PC-3 (cell line): ENCODE results near the gene MORN3. TPM values are rescaled to one million over a fixed set of nuclear protein-coding genes. Genes with fewer than 3 reads are reported as not detected.

Experiments
- ATAC-seq: fragments of 200-7000 bp; cut with Tn5 transposase; 2 replicates; pipeline ENCODE4 v1.9.1; 2020; ENCODE audit warnings: mild to moderate bottlenecking, moderate library complexity
- BruUV-seq: library from RNA; stranded (reverse); fragments of 400-500 nt; replicated peaks from 2 replicates; lab custom pipeline; 2021; lab: Mats Ljungman, UMichigan
- CTCF ChIA-PET: fragments of 300-600 bp; sonication (Branson Sonifier 250); formaldehyde crosslinking; loops from one replicate; lab custom pipeline; 2022; ENCODE audit warnings: antibody characterized with exemption; lab: Charles Lee
- POLR2A ChIA-PET: fragments of 300-600 bp; sonication (Branson Sonifier 250); formaldehyde crosslinking; loops from one replicate; lab custom pipeline; 2022; ENCODE audit warnings: antibody characterized with exemption; ENCODE audit not compliant: unreplicated experiment; lab: Charles Lee
- DNase-seq: peaks from one replicate; pipeline ENCODE4 v3.0.0-alpha.2; 2015
- H2AFZ ChIP-seq: fragments of 300-600 bp; sonication (generic); 2 replicates; pipeline ENCODE4 v1.6.0; 2016; ENCODE audit warnings: antibody characterized with exemption, low read length
- H3F3A ChIP-seq: fragments of 300-600 bp; sonication (generic); one replicate; pipeline ENCODE4 v1.6.0; 2017; ENCODE audit warnings: antibody characterized with exemption, low read length, control low read depth, mild to moderate bottlenecking; ENCODE audit not compliant: unreplicated experiment
- H3K27ac ChIP-seq: fragments of 300-600 bp; sonication (generic); 2 replicates; pipeline ENCODE4 v1.5.1; 2016; ENCODE audit warnings: mild to moderate bottlenecking, low read length
- H3K27me3 ChIP-seq: fragments of 300-600 bp; sonication (generic); 2 replicates; pipeline ENCODE4 v1.6.1; 2016; ENCODE audit warnings: low read length, mixed read lengths
- H3K36me3 ChIP-seq: fragments of 300-600 bp; sonication (generic); 2 replicates; pipeline ENCODE4 v1.6.1; 2016; ENCODE audit warnings: low read depth, mixed run types, low read length, mixed read lengths
- H3K4me1 ChIP-seq: fragments of 300-600 bp; sonication (generic); 2 replicates; pipeline ENCODE4 v1.5.1; 2016; ENCODE audit warnings: low read length; ENCODE audit not compliant: insufficient read depth
- H3K4me2 ChIP-seq: fragments of 300-600 bp; sonication (generic); 2 replicates; pipeline ENCODE4 v1.6.0; 2016; ENCODE audit warnings: low read length
- H3K4me3 ChIP-seq: fragments of 300-600 bp; sonication (generic); 2 replicates; pipeline ENCODE4 v1.5.1; 2016; ENCODE audit warnings: mild to moderate bottlenecking, low read length, mixed read lengths
- H3K79me2 ChIP-seq: fragments of 300-600 bp; sonication (generic); 2 replicates; pipeline ENCODE4 v1.6.1; 2017; ENCODE audit warnings: low read length, mixed read lengths
- H3K9ac ChIP-seq: fragments of 300-600 bp; sonication (generic); 2 replicates; pipeline ENCODE4 v1.6.0; 2016; ENCODE audit warnings: mild to moderate bottlenecking, low read length
- H3K9me2 ChIP-seq: fragments of 300-600 bp; sonication (generic); replicated peaks from 2 replicates; pipeline ENCODE4 v1.6.1; 2016; ENCODE audit warnings: mixed run types, low read length, mixed read lengths
- H3K9me3 ChIP-seq: fragments of 300-600 bp; sonication (generic); 2 replicates; pipeline ENCODE4 v1.6.1; 2016; ENCODE audit warnings: low read length, mixed read lengths
- H4K20me1 ChIP-seq: fragments of 300-600 bp; sonication (generic); 2 replicates; pipeline ENCODE4 v1.6.1; 2016; ENCODE audit warnings: low read length, mixed read lengths
- EZH2 ChIP-seq: fragments of 300-600 bp; sonication (generic); IDR thresholded peaks from one replicate; pipeline ENCODE4 v1.6.1; 2017; ENCODE audit warnings: antibody characterized with exemption, mild to moderate bottlenecking, low read length; ENCODE audit not compliant: unreplicated experiment
- EZH2phosphoT487 ChIP-seq: fragments of 300-600 bp; sonication (generic); IDR thresholded peaks from 2 replicates; pipeline ENCODE4 v1.6.1; 2018; ENCODE audit warnings: mild to moderate bottlenecking, antibody characterized with exemption, low read length, borderline replicate concordance
- intact Hi-C: fragments of 100-400 bp; cut with micrococcal nuclease; formaldehyde crosslinking; loops from 2 replicates; pipeline ENCODE4 v1.9.0; 2023
- total RNA-seq: library from RNA; depleted of rRNA; stranded (reverse); fragments of >200 nt; gene quantifications from 2 replicates; pipeline ENCODE4 v1.2.3, GENCODE V29; 2014
- TF ChIP-seq, protein P1 (sequence below): fragments of 300-600 bp; sonication (generic); conservative IDR thresholded peaks from 2 replicates; pipeline ENCODE4 v1.5.1; 2017; ENCODE audit warnings: antibody characterized with exemption, low read depth, mild to moderate bottlenecking, low read length

MORN3 gene
- total RNA-seq, 1 experiment from 2014 or later, result 1.7 TPM

DNA sequence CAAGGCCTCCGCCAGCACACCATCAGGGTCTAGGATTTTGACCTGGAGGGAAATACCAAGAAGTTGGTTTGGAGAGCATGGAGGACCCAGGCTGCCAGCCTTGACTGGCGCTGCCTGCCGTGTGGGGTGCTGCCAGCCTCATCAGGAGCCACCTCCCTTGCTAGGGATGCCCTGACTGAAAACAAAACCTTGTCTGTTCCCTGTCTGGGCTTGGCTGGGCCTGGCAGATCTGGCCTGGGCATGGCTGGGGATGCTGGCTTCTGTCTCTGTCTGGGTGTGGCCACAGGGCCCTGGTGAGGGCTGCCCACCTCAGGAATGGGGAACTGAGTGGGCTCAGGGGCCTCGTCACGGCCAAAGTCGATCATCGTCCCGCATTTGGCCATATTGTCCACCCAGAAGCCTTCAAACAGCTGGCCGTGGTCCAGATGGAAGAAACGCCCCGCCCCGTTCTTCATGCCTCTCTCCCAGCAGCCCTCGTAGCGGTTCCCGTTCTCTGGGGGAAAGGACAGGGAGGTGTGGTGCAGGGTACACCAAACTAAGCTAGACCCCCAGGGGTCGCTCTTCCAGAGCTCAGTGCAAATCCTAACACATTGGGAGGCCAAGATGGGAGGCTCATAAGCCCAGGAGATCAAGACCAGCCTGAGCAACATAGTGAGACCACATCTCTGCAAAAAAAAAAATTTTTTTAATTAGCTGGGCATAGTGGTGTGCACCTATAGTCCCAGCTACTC lies 16.5 kb downstream of the MORN3 start:
- intact Hi-C loops, result no loop called here
- Histone ChIP-seq H3K36me3 (no peaks in the 10 kb centered on the region), H3K4me2 (no peak overlapping the region), H4K20me1 (no peaks in the 10 kb centered on the region), H3K4me1 (no peaks in the 10 kb centered on the region), H2AFZ (no peak overlapping the region), H3K27me3 (no peaks in the 10 kb centered on the region), H3K27ac (no peak overlapping the region), H3K79me2 (no peaks in the 10 kb centered on the region), H3K9me3 (no peaks in the 10 kb centered on the region), H3K9ac (no peak overlapping the region), H3F3A (no peaks in the 10 kb centered on the region), H3K4me3 (no peak overlapping the region), H3K9me2 (no peaks in the 10 kb centered on the region)
- ATAC-seq, result no peak
- TF ChIP-seq EZH2 (no peak), EZH2phosphoT487 (no peak)
- TF ChIP-seq, protein P1, sequence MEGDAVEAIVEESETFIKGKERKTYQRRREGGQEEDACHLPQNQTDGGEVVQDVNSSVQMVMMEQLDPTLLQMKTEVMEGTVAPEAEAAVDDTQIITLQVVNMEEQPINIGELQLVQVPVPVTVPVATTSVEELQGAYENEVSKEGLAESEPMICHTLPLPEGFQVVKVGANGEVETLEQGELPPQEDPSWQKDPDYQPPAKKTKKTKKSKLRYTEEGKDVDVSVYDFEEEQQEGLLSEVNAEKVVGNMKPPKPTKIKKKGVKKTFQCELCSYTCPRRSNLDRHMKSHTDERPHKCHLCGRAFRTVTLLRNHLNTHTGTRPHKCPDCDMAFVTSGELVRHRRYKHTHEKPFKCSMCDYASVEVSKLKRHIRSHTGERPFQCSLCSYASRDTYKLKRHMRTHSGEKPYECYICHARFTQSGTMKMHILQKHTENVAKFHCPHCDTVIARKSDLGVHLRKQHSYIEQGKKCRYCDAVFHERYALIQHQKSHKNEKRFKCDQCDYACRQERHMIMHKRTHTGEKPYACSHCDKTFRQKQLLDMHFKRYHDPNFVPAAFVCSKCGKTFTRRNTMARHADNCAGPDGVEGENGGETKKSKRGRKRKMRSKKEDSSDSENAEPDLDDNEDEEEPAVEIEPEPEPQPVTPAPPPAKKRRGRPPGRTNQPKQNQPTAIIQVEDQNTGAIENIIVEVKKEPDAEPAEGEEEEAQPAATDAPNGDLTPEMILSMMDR, result no peak
- ChIA-PET POLR2A (no interaction called here), CTCF (no interaction called here)
- DNase-seq, result no peak
- BruUV-seq, result no TSS peak

DNA sequence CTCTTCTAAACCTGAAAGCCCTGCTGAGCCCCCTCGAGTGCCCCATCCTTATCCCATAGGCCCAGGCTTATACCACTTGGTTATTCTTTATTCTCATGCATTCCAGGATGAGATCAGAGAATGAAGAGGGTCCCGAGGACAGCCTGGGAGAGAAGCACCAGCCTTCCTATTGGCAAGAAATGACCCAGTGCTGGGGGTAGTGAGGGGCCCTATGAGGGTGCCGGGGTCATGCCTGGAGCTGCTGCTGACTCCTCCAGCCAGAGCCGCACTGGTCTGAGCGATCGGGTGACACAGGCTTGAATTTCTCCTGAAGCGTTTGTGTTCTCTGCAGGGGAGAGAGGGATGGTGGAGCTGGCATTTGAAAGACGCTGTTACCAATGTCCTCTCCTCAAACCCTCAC lies 18.1 kb downstream of the MORN3 start:
- POLR2A ChIA-PET, result no interaction called here

More for the DNA sequence above, 18.1 kb downstream of the MORN3 start:
- Histone ChIP-seq H2AFZ (no peak overlapping the region), H3K27ac (no peak overlapping the region), H4K20me1 (no peaks in the 10 kb centered on the region), H3K9me2 (no peaks in the 10 kb centered on the region), H3K4me2 (no peak overlapping the region), H3K4me1 (no peaks in the 10 kb centered on the region), H3K36me3 (no peaks in the 10 kb centered on the region), H3K27me3 (no peaks in the 10 kb centered on the region), H3K9ac (no peak overlapping the region), H3K4me3 (no peak overlapping the region), H3F3A (no peaks in the 10 kb centered on the region), H3K9me3 (no peaks in the 10 kb centered on the region), H3K79me2 (no peaks in the 10 kb centered on the region)
- TF ChIP-seq, protein P1, result no peak
- no peak for TF ChIP-seq EZH2phosphoT487
- no peak for TF ChIP-seq EZH2
- CTCF ChIA-PET, result no interaction called here
- intact Hi-C loops, result no loop called here
- DNase-seq, result no peak
- BruUV-seq, result no TSS peak
- no peak for ATAC-seq
